Measurements from ENCODE around the gene PARD3.

The PARD3 gene

GRCh38 chr10:34540492-34540891, 274.6 kb downstream of the PARD3 start:
- DNase-seq (ENCODE audit: low read depth, low spot score), result no peak

GRCh38 chr10:34539533-34540315, 275.4 kb downstream of the PARD3 start:
- DNase-seq (ENCODE audit: low read depth, low spot score), result no peak

GRCh38 chr10:34538281-34538829, 276.7 kb downstream of the PARD3 start:
- no peak for DNase-seq (ENCODE audit: low read depth, low spot score)

GRCh38 chr10:34537629-34538231, 277.4 kb downstream of the PARD3 start:
- no peak for DNase-seq (ENCODE audit: low read depth, low spot score)

- no peak for DNase-seq (ENCODE audit: low read depth, low spot score)
Measured at GRCh38 chr10:34535872-34536271, 279.2 kb downstream of the PARD3 start.

GRCh38 chr10:34530778-34531177, 284.3 kb downstream of the PARD3 start:
- no peak for DNase-seq (ENCODE audit: low read depth, low spot score)

- DNase-seq (ENCODE audit: low read depth, low spot score), result peak; percentile 24
Measured at GRCh38 chr10:34528320-34528719, 286.8 kb downstream of the PARD3 start.

- peak; percentile 48 for DNase-seq (ENCODE audit: low read depth, low spot score)
Measured at GRCh38 chr10:34526758-34527730, 288.1 kb downstream of the PARD3 start.

- no peak for DNase-seq (ENCODE audit: low read depth, low spot score)
Measured at GRCh38 chr10:34526186-34526585, 288.9 kb downstream of the PARD3 start.

GRCh38 chr10:34524369-34525091, 290.6 kb downstream of the PARD3 start:
- DNase-seq (ENCODE audit: low read depth, low spot score), result no peak

GRCh38 chr10:34523017-34523767, 291.9 kb downstream of the PARD3 start:
- no peak for DNase-seq (ENCODE audit: low read depth, low spot score)

- DNase-seq (ENCODE audit: low read depth, low spot score), result no peak
Measured at GRCh38 chr10:34522546-34522945, 292.6 kb downstream of the PARD3 start.

GRCh38 chr10:34520510-34520909, 294.6 kb downstream of the PARD3 start:
- DNase-seq (ENCODE audit: low read depth, low spot score), result no peak

- DNase-seq (ENCODE audit: low read depth, low spot score), result no peak
Measured at GRCh38 chr10:34520084-34520483, 295.0 kb downstream of the PARD3 start.

GRCh38 chr10:34514290-34514689, 300.8 kb downstream of the PARD3 start:
- no peak for DNase-seq (ENCODE audit: low read depth, low spot score)

GRCh38 chr10:34513636-34514035, 301.5 kb downstream of the PARD3 start:
- no peak for DNase-seq (ENCODE audit: low read depth, low spot score)

GRCh38 chr10:34507217-34507616, 307.9 kb downstream of the PARD3 start:
- DNase-seq (ENCODE audit: low read depth, low spot score), result no peak

GRCh38 chr10:34506786-34507185, 308.3 kb downstream of the PARD3 start:
- DNase-seq (ENCODE audit: low read depth, low spot score), result no peak

GRCh38 chr10:34505338-34505737, 309.8 kb downstream of the PARD3 start:
- DNase-seq (ENCODE audit: low read depth, low spot score), result peak; percentile 67

GRCh38 chr10:34504534-34504933, 310.6 kb downstream of the PARD3 start:
- DNase-seq (ENCODE audit: low read depth, low spot score), result no peak
